Astrocyte of the cerebellum (primary cell): ENCODE measurements around the gene LIME1.
"Not testable (repeated sequence)": the region's sequence is repeated elsewhere in the genome, so short reads cannot be mapped to it uniquely, and the experiment has no call there.

Source experiments
- DNase-seq: peaks from one replicate; pipeline ENCODE4 v3.0.0-alpha.2; 2011; ENCODE audit warnings: low read depth
- H3K4me3 ChIP-seq: 2 replicates; pipeline ENCODE4 v1.5.1; 2011; ENCODE audit warnings: mild to moderate bottlenecking, low read depth, low read length, moderate library complexity
- in situ Hi-C: cut with HindIII; loops from 2 replicates; pipeline ENCODE4 v1.10.0; 2017; ENCODE audit warnings: low sequenced_read_pairs
- TF ChIP-seq, protein P1 (sequence below): IDR thresholded peaks from 2 replicates; pipeline ENCODE4 v1.5.1; 2012; ENCODE audit warnings: low read length, low read depth, moderate library complexity, mild to moderate bottlenecking; ENCODE audit errors: missing control alignments

Gene LIME1

DNA sequence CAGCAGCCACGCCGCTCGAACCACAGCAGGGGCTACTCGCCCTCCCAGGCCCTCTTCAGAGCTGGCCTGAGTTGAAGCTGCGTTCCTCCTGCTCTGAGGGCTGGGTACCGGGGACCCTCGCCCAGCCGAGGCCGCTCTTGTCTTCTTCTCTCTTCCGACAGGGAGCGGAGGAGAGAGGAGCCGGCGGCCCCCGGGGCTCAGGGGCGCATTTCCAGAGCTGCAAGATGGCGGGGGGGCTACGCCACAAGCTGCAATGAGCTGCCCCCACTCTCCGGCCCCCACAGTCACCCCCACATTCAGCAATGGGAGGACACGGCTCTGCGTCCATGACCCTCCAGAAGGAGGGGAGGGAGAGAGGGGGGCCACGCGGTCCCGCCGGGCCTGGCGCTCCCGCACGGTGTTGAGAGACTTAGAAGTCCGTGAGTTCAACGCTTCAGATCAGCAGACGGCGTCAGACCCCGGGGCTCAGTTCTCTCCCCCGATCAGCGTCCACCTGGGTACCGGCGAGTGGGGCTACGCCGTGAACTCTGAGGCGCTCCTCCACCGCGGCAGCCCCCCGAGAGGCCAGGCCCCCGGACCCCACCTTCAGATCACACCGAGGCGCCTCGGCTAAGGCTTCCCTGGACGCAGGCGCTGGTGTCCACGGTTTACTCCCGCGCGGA lies 34.7 kb downstream of the LIME1 start:
- no peak for DNase-seq
- H3K4me3 ChIP-seq = no peak overlapping the region
- in situ Hi-C loops = loop anchor here (10.0 kb wide), 1 partner anchor 74 kb away; no protein-coding TSS in a partner anchor
- TF ChIP-seq, protein P1, sequence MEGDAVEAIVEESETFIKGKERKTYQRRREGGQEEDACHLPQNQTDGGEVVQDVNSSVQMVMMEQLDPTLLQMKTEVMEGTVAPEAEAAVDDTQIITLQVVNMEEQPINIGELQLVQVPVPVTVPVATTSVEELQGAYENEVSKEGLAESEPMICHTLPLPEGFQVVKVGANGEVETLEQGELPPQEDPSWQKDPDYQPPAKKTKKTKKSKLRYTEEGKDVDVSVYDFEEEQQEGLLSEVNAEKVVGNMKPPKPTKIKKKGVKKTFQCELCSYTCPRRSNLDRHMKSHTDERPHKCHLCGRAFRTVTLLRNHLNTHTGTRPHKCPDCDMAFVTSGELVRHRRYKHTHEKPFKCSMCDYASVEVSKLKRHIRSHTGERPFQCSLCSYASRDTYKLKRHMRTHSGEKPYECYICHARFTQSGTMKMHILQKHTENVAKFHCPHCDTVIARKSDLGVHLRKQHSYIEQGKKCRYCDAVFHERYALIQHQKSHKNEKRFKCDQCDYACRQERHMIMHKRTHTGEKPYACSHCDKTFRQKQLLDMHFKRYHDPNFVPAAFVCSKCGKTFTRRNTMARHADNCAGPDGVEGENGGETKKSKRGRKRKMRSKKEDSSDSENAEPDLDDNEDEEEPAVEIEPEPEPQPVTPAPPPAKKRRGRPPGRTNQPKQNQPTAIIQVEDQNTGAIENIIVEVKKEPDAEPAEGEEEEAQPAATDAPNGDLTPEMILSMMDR = no peak

DNA sequence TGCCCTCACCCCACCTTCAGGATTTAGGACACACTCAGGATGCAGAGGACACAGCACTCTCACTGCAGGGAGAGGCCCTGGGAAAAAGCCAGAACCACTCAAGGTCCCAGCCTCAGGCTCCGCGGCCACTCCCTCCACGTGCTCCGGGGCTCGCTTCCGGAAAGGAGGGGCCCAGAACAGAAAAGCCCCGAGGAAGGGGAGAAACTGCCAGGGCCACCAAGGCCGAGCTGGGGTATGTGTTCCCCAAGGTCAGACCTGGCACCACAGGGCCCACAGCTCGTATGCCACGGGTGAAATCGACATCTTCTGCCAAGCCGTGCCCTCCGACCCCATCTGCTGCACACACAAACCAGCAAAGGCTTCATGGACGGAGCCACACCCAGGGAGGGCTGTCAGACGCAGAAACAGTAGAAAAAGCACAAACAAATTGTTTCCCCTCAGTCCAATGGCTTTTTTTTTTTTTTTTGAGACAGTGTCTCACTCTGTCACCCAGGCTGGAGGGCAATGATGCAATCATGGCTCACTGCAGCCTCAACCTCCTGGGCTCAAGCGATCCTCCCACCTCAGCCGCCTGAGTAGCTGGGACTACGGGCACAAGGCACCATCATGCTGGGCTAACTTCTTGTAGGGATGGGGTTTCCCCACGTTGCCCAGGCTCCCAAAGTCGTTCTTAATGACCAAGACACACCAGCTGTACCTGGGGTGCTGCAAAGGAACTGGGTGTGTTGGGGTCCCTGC lies 36.5 kb downstream of the LIME1 start:
- TF ChIP-seq, protein P1 = no peak
- DNase-seq = no peak
- H3K4me3 ChIP-seq = no peak overlapping the region
- in situ Hi-C loops = loop anchor here (10.0 kb wide), 1 partner anchor 72 kb away; no protein-coding TSS in a partner anchor

DNA sequence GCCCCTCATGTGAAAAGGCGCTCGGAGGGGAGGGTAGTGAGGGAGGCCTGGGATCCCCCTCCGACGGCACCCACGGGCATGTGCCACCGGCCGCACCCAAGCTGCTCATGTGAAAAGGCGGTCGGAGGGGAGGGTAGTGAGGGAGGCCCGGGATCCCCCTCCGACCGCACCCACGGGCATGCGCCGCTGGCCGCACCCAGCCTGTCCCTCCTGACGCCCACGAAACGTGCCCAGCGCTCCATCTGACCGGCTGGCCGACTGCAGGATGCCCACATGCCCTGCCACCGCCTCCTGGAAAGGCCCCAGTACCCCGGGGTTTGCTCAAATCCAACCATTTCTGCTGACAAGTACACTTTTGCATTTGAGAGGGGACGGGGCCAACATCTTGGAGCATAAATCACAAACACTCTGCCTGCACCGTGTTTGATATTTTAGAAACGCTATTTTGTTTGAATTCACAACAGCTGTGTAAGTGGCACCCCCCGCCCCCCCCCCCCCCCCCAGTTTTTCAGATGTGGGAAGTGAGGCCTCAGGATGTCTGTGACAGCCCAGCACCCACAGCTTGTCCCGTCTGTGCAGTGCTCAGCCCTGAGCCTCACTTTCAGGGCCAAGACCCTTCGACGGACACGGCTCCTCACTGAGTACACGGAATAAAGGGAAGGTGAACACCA lies 37.2 kb downstream of the LIME1 start:
- DNase-seq = no peak
- no peak overlapping the region for H3K4me3 ChIP-seq
- in situ Hi-C loops = loop anchor here (10.0 kb wide), 1 partner anchor 71 kb away; no protein-coding TSS in a partner anchor
- TF ChIP-seq, protein P1 = no peak

DNA sequence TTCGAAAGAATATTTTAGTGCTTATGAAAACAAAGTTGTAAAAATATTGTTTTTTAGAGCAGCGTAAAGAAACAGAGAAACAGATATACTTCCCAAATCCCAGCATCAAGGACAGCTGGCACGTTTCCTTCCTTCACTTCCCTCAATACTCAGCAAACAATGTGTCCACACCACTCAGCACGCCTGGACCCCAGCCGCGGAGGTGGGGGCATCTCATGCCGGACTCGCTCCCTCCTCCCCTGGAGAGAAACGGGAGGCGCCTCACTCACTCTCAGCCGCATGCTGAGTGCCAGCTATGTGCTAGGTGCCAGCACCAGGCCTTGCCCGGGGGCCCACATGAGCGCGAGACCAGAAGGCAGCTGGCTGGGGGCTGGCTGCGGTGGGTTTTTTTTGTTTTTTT lies 37.8 kb downstream of the LIME1 start:
- in situ Hi-C loops = loop anchor here (10.0 kb wide), 1 partner anchor 70 kb away; no protein-coding TSS in a partner anchor
- no peak for DNase-seq
- no peak overlapping the region for H3K4me3 ChIP-seq
- TF ChIP-seq, protein P1 = no peak

DNA sequence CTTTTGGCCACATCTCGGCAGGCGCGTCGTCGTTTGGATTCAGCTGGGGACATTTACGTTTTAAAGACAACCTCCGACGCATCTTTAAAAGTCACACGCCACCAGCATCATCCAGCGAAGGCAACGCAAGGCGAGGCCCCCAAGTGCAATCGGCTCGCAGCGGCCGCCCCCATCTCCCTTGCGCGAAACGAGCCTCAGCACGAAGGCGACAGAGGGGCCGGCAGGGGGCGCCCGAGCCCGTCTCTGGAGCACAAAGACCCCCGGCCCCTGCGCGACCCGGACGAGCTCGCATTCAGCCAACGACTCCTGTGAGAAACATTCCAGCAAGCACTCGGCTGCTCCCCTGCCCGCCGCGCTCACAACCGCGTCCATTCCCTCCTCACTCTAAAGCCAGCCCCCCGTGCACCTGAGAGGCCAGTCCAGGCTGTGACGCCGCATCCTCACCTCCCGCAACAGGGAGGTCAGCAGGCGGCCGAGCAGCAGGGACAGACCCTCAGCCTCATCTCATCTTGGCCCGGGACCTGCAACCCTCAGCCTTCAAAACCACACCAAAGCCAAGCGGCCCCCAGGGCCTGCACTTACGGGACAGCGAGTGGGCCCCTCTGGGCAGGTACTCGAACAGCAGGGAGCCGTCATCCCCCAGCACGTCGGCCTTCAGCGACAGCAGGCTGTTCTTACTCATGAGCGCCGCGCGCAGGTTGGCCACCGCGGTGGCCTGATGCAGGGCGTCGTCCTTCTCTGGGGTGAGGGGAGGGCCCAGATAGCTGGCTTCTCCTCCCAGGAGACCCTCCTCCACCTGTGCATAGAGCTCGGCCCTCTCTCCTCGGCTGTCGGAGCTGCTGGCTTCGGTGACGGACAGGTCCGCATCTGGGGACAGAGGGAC lies 38.9 kb downstream of the LIME1 start:
- in situ Hi-C loops = loop anchor here (10.0 kb wide), 1 partner anchor 69 kb away; no protein-coding TSS in a partner anchor
- TF ChIP-seq, protein P1 = peak; percentile 79
- peak; percentile 23 for DNase-seq
- H3K4me3 ChIP-seq = peak overlapping the region; percentile 23

DNA sequence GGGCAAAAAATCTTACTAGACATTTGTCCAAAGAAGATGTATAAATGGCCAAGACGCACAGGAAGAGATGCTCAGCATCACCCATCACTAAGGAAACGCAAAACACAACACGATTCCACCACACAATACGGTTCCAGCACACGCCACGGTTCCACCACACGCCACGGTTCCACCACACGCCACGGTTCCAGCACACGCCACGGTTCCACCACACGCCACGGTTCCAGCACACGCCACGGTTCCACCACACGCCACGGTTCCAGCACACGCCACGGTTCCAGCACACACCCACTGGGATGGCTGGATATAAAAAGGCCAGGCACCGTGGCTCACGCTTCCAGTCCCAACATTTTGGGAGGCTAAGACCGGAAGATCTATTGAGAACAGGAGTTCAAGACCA lies 40.4 kb downstream of the LIME1 start:
- DNase-seq, H3K4me3 ChIP-seq: not testable (repeated sequence)
- in situ Hi-C loops = loop anchor here (10.0 kb wide), 1 partner anchor 68 kb away; no protein-coding TSS in a partner anchor
